CD4-positive, alpha-beta T cell treated with Interleukin-12 subunit alpha and Interleukin-12 subunit beta, for 1 hour (primary cell): ENCODE measurements around the gene SAMD8.
"Not testable (repeated sequence)": the region's sequence is repeated elsewhere in the genome, so short reads cannot be mapped to it uniquely, and the experiment has no call there.

ENCODE experiments used
- DNase-seq: peaks from one replicate; pipeline ENCODE4 v3.0.0-alpha.2; 2020

Gene SAMD8

GRCh38 chr10:75086278-75086934 is 25.1 kb upstream of the SAMD8 start:
- DNase-seq: no peak

- DNase-seq: no peak
Measured at GRCh38 chr10:75088640-75089039, 22.8 kb upstream of the SAMD8 start.

GRCh38 chr10:75089634-75090033 is 21.8 kb upstream of the SAMD8 start:
- no peak for DNase-seq

- DNase-seq: no peak
Measured at GRCh38 chr10:75091146-75091545, 20.3 kb upstream of the SAMD8 start.

- no peak for DNase-seq
Measured at GRCh38 chr10:75094465-75094864, 17.0 kb upstream of the SAMD8 start.

GRCh38 chr10:75095631-75096030 is 15.8 kb upstream of the SAMD8 start:
- no peak for DNase-seq

- no peak for DNase-seq
Measured at GRCh38 chr10:75096749-75097148, 14.7 kb upstream of the SAMD8 start.

GRCh38 chr10:75097666-75098285 is 13.7 kb upstream of the SAMD8 start:
- DNase-seq: no peak

GRCh38 chr10:75098902-75099673 is 12.4 kb upstream of the SAMD8 start:
- DNase-seq: no peak

- peak; percentile 80 for DNase-seq
Measured at GRCh38 chr10:75099952-75100763, 11.3 kb upstream of the SAMD8 start.

GRCh38 chr10:75100764-75101291 is 10.6 kb upstream of the SAMD8 start:
- no peak for DNase-seq

- DNase-seq: no peak
Measured at GRCh38 chr10:75101416-75102251, 9.8 kb upstream of the SAMD8 start.

- no peak for DNase-seq
Measured at GRCh38 chr10:75102830-75103673, 8.4 kb upstream of the SAMD8 start.

- no peak for DNase-seq
Measured at GRCh38 chr10:75103881-75104686, 7.4 kb upstream of the SAMD8 start.

GRCh38 chr10:75104842-75105241 is 6.6 kb upstream of the SAMD8 start:
- no peak for DNase-seq

GRCh38 chr10:75105576-75106197 is 5.8 kb upstream of the SAMD8 start:
- no peak for DNase-seq

- DNase-seq: no peak
Measured at GRCh38 chr10:75106242-75106641, 5.2 kb upstream of the SAMD8 start.

GRCh38 chr10:75106891-75107290 is 4.6 kb upstream of the SAMD8 start:
- DNase-seq: not testable (repeated sequence)
